ENCODE measurements around the gene SLC27A1.

Gene SLC27A1

DNA sequence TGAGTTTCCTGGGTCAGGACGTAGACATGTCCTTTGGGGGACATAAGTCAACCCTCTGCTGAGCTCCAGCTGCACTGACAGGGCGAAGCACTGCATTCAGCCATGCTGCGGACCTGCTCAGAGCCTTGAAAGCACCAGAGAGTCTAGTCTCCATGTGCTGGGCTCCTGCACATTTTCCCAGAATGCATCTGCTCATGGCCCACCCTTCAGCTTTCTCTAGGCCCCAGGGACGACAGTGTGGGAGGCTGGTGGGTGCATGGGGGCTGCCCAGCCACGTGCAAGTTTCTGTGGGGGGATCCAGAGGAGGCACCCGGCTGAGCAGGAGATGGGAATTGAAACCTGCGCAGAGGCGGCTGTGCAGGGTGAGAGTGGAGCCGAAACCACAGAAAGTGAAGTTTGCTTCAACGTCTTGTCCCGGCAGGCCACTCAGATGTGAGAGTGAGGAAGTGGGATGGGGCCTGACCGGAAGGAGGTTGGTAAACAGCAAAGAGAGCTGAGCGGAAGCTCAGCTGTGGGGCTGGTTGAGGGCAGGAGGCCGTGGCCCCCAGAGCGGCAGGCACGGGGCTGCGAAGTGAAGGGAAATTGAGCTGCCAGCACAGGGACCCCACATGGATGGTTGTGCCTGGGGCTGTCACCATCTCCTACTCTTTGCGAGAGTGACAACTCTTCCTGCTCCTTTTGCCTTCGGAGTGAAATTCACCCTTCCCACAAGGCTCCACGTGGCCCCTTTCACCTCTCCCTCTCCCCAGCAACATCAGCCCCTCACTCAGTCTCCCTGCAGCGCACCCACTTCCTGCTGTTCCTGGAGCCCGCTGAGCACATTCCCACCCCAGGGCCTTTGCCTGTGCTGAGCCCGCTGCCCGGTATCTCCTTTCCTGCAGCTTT lies 52.9 kb downstream of the SLC27A1 start:
- no peak for TF ChIP-seq CTCF (IDR thresholded peaks at IDR 0.05; ENCODE audit: borderline replicate concordance, control extremely low read depth, extremely low read depth, insufficient read depth, missing control alignments)
- in situ Hi-C loops (cut with MboI; ENCODE audit: low sequenced_read_pairs, unreplicated experiment), result no loop called here
- peak; percentile 89 for DNase-seq (ENCODE audit: low spot score)

DNA sequence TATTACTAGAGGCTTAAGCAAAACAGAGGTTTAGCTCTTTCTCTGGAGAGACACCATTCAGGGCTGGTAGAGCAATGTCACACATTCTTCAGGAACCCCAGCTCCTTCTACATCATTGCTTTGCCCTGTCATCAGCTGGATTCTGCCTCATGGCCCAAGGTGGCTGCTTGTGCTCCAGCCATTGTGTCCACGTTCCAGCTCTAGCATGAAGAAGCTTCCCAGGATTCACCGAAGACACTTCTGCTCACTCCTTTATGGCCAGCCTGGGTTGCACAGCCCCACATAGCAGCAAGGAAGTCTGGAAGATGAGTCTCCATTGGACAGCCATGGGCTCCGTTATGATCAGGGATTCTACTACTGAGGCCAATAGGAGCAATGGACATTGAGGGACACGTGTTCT lies 54.3 kb downstream of the SLC27A1 start:
- no peak for TF ChIP-seq CTCF (IDR thresholded peaks at IDR 0.05; ENCODE audit: borderline replicate concordance, control extremely low read depth, extremely low read depth, insufficient read depth, missing control alignments)
- in situ Hi-C loops (cut with MboI; ENCODE audit: low sequenced_read_pairs, unreplicated experiment), result no loop called here

DNA sequence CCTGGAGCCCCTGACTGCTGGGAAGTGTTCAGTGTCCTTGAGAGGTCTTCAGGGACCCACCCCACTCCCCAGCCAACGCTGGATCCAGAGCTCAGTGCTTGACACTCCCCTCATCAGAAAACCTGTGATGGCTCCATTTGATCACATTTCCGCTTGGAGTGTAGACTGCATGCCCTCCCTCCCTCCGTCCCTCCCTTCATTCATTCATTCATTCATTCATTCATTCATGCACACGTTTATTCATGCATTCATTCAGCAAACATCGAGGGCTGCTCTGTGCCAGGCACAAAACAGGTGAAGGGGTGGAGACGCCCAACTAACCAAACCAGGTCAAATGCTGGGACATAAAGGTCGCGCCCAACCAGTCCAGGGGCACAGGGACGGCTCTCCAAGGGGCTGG lies 54.8 kb downstream of the SLC27A1 start:
- no peak for DNase-seq (ENCODE audit: low spot score)
- no peak for TF ChIP-seq CTCF (IDR thresholded peaks at IDR 0.05; ENCODE audit: borderline replicate concordance, control extremely low read depth, extremely low read depth, insufficient read depth, missing control alignments)
- in situ Hi-C loops (cut with MboI; ENCODE audit: low sequenced_read_pairs, unreplicated experiment), result no loop called here

More for the DNA sequence above, 54.3 kb downstream of the SLC27A1 start:
- DNase-seq (ENCODE audit: low spot score), result no peak

DNA sequence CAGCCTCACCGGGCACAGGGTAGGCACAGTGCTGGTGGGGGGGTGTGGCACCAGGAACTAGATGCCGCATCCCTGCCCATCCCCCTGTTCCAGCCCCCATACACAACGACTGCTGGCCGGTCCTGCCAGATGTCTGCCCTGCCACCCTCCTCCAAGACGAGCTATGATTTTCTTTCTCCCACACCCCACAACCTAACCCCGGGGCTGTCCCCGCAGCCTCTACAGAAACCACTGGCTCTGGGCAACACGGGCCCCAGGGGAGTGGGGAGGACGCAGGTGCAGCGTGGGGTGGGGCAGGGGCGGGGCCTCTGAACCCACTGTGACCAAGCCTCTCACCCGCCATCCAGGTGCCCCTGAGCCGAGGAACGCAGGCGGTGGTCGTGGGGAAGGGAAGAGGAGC lies 56.6 kb downstream of the SLC27A1 start:
- in situ Hi-C loops (cut with MboI; ENCODE audit: low sequenced_read_pairs, unreplicated experiment), result no loop called here

DNA sequence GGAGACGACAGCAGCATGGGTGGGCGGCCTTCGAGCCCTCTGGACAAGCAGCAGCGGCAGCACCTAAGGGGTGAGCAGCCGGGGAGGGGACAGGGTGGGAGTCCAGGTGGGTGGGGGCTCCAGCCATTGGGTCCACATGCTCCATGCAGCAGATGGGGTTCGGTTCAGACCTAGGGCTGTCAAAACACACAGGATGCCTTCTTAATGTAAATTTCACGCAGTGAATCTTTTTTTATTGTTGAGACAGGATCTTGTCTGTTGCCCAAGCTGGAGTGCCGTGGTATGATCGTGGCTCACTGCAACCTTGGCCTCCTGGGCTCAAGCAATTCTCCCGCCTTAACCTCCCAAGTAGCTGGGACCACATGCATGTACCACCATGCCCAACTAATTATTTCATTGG lies 57.0 kb downstream of the SLC27A1 start:
- TF ChIP-seq CTCF (IDR thresholded peaks at IDR 0.05; ENCODE audit: borderline replicate concordance, control extremely low read depth, extremely low read depth, insufficient read depth, missing control alignments), result no peak
- in situ Hi-C loops (cut with MboI; ENCODE audit: low sequenced_read_pairs, unreplicated experiment), result no loop called here
- no peak for DNase-seq (ENCODE audit: low spot score)

More for the DNA sequence above, 56.6 kb downstream of the SLC27A1 start:
- DNase-seq (ENCODE audit: low spot score), result peak; percentile 79
- TF ChIP-seq CTCF (IDR thresholded peaks at IDR 0.05; ENCODE audit: borderline replicate concordance, control extremely low read depth, extremely low read depth, insufficient read depth, missing control alignments), result no peak

- in situ Hi-C loops (cut with MboI; ENCODE audit: low sequenced_read_pairs, unreplicated experiment), result no loop called here
- TF ChIP-seq CTCF (IDR thresholded peaks at IDR 0.05; ENCODE audit: borderline replicate concordance, control extremely low read depth, extremely low read depth, insufficient read depth, missing control alignments), result no peak
- no peak for DNase-seq (ENCODE audit: low spot score)
These were observed 58.3 kb downstream of the SLC27A1 start for GRCh38 chr19:17528610-17529009.
